ELR (cell line): Measurements from ENCODE around the gene ADCY9.
A peak's percentile ranks its signal among the peaks of the same experiment; 100 is the strongest.
"Not testable (repeated sequence)": the region's sequence is repeated elsewhere in the genome, so short reads cannot be mapped to it uniquely, and the experiment has no call there.

Experiments used
- DNase-seq: peaks from one replicate; pipeline ENCODE4 v3.0.0-alpha.2; 2015; ENCODE audit warnings: low read depth

ADCY9 gene

GRCh38 chr16:3971706-3972105 lies 144.5 kb downstream of the ADCY9 start:
- peak; percentile 21 for DNase-seq

DNA sequence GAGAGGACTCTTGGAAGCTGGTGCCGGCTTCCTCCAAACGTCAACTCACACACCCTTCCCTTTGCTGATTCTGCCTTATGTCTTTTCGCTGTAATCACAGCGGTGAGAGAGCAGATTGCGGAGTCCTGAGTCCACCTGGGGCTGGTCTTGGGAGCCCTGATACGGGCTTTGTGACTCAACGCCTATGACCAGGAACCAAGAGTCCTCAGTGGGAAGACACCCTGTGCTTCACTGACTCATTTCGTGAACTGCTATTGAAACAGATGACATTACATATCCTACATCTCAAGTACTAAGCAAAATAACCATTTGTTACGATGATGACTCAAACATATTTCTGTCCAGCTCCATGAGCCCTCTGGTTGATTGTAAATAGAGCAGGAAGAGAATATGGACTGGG lies 145.0 kb downstream of the ADCY9 start:
- DNase-seq: peak; percentile 89

DNA sequence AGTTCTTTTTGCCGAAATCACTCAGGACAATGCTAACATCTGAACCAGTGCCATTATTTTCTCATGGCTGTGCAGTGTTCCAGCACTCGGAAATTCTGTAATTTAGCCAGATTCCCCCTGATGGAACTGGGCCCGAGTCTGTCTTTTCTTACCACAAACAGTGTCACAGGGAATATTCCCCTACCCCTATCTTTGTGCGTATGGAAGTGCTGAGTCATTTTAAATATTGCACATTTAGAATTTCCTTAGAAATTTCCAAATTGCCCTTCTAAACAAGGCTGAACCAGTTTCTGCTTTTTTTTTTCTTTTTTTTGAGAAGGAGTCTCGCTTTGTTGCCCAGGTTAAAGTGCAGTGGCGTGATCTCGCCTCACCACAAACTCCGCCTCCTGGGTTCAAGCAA lies 147.7 kb downstream of the ADCY9 start:
- no peak for DNase-seq

DNA sequence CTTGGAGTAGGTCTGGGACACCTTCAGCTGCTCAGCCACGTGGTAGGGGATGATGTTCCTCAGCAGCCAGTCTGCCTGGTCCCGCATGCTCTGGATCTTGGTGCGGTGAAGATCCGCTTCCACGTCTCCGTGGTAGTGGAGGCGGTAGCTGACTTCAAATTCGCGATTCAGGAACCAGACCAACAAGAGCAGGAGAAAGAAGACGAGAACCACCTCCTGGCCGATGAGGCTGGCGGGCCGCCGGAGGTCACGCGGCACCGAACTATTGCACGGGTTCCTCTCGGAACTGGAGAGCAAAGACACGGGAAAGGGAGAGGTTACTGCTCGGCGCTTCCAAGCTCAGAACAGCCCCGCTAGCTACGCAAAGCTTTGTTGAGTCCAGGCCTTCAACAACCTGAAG lies 149.6 kb downstream of the ADCY9 start:
- no peak for DNase-seq

DNA sequence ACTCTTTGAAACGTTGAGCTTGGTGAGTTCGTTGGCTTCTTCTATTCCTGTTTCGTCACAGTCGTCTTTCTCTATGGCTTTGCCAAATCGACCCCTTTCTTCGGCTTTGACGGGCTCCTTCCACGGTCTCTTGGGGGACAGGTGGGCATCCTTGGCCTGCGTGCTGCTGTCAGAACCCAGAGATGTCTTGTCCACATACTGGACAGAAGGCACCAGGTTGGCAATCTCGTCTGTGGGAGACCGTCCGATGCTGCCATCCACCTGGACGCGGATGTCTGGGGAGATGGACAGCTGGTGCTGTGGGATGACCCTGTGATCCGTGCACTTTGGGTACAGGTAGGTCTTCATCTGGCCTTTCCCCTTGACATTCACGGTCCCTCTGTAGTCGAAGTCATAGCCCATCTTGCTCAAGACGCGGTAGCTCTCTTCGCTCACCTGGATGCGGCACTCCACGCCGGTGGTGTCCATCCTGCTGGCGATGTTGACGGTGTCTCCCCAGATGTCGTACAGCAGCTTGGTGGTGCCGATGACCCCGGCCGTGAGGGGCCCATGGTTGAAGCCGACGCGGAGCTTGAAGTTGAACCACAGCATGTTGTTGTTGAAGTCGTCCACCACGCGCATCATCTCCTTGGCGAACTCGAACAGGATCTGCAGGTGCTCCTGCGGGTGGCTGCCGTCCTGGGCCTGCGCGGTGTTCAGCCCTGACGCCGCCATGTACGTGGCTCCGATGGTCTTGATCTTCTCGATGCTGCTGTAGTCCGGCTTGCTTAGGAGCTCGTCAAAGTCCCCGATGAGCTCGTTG lies 150.3 kb downstream of the ADCY9 start:
- no peak for DNase-seq

- DNase-seq: no peak
Observed at GRCh38 chr16:3965306-3965705, 150.9 kb downstream of the ADCY9 start.

GRCh38 chr16:3964686-3965290 lies 151.5 kb downstream of the ADCY9 start:
- no peak for DNase-seq

DNA sequence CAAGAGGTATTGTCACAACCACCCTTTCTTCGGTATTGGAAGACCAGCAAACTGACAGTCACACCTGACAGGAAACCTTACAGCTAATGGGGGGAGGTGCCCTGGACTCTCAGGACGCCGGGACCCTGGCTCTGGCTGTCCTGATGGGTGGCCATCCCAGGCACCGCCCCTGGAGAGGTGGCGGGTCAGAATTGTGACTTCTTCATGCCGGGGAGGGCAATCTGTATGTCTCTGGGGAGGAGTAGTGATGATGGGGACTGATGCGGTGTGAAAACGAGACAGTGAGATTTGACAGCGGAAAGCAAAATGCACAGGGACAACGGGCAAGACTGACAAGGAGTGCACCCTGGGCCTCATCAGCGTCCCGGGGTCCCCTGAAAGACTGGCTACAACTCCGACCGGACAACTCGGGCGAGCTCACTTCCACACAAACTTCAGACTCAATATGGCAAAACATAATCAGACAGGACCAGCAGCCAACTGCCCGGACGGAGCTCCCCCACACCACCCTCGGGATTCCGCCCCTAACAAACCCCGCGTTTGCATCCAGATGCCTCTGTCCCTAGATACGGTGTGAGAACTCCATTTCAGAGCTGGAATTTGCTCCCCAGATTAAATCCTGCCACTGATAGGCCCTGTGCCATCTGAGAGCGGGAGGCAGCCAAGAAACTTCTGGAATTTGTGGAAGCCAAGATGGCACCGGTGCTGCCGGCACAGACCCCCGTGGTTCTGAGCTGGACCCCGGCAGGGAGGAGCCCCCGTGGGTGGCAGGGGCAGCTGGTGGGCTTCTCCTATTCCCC lies 152.2 kb downstream of the ADCY9 start:
- no peak for DNase-seq

GRCh38 chr16:3963203-3963602 lies 153.0 kb downstream of the ADCY9 start:
- no peak for DNase-seq

DNA sequence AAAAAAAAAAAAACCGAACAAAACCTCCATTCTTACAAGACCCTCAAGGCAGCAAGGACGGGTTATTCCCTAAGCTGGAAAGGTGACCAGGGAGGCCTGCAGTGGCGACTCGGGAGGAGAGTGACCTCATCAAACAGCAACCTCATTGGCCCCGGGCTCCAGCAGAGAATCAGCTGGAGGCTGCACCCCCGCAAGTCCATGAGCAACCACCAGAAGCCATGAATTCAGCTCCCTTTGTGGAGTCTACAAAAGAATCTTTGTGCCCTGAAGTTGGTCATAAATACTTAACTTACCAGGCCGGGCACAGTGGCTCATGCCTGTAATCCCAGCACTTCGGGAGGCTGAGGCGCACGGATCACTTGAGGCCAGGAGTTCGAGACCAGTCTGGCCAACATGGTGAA lies 154.8 kb downstream of the ADCY9 start:
- peak; percentile 64 for DNase-seq

- DNase-seq: not testable (repeated sequence)
Observed at GRCh38 chr16:3959926-3960590, 156.2 kb downstream of the ADCY9 start.

DNA sequence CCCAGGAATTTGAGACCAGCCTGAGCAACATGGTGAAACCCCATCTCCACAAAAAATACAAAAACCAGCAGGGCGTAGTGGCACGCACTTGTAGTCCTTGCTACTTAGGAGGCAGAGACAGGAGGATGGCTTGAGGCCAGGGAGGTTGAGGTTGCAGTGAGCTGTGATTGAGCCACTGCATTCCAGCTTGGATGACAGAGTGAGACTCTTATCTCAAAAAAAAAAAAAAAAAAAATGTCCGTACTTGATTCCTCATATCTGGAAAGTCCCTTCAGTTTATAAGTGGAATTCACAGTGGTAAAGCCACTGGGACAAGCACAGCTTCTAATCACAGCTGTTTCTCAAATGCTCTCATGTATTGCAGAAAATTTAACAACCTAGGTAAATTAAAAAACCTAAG lies 157.1 kb downstream of the ADCY9 start:
- DNase-seq: peak; percentile 53

- no peak for DNase-seq
Observed at GRCh38 chr16:3957344-3957980, 158.8 kb downstream of the ADCY9 start.

DNA sequence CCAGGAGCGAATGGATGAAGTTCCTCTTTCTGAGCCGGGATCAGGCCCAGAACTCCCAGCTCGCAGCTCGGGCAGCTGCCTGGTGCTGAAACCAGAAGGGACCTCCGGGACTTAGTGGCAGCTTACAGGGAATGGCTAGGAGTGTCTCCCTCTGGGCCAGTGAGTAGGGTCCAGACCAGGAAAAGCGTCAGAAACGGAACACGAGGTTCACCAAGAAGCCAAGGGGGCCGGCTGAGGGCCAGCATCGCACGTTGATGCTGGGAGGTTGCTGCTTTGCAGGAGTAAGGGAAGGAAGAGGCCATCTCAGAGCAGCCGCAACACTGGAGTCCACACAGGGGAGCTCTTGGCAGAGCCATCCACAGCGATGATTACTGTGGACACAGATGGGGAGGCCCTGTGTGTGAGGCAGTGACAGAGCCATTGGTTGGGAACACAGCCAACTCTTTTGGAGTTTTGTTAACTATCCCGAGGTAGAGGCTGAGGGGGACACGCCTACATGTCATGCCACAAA lies 161.8 kb downstream of the ADCY9 start:
- DNase-seq: no peak

DNA sequence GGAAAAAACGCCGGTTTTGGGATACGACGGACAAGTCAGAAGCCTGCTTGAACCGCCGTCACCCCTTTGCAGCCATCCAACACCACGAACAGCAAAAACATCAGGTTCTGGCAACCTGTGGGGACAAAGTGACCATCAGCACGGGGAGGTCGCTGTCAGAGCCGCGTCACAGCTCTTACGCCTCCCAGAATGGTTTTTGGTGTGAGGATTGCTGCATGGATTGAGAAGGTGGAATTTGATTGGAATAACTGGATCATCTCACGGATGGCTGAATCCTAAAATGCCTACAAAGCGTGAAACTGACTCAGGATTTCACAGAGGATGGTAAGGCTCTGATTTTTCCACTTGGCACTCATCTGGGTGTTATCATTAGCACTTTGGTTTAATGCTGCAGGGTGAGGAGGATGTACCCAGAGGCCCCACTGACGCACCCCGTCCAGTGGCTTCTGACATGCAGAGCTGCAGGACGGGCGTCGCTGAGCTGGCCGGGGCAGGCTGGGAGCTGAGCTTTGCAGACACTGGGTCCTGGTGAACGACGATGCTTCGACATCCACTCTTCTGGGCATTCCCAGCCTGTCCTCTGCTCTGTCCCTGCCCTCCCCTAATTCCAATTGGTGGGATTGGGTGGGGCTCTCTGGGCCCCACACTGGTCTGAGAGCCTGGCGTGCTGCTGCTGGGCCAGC lies 162.4 kb downstream of the ADCY9 start:
- no peak for DNase-seq

DNA sequence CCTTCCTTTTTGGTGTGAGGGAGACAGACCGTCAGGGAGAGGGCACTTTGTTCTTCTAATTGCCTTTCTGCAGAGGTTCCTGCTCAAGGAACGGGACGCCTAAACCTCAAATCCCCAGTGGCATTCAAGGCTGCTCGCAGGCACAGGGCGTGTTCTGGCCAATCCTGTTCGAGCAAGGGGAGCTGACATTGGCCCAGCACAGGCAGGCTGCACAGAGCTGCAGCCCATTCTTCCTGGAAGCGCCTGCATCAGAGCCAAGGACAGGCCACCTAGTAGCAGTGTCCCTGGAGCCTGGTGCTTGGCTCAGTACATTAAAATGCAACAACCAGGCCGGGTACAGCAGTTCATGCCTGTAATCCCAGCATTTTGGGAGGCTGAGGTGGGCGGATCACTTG lies 163.5 kb downstream of the ADCY9 start:
- no peak for DNase-seq

- DNase-seq: no peak
Observed at GRCh38 chr16:3951861-3952736, 164.1 kb downstream of the ADCY9 start.

GRCh38 chr16:3951380-3951779 lies 164.9 kb downstream of the ADCY9 start:
- not testable (repeated sequence) for DNase-seq

- DNase-seq: peak; percentile 93
Observed at GRCh38 chr16:3950343-3951193, 165.7 kb downstream of the ADCY9 start.
